ENCODE measurements around the gene CNPY1.

CNPY1 gene

DNA sequence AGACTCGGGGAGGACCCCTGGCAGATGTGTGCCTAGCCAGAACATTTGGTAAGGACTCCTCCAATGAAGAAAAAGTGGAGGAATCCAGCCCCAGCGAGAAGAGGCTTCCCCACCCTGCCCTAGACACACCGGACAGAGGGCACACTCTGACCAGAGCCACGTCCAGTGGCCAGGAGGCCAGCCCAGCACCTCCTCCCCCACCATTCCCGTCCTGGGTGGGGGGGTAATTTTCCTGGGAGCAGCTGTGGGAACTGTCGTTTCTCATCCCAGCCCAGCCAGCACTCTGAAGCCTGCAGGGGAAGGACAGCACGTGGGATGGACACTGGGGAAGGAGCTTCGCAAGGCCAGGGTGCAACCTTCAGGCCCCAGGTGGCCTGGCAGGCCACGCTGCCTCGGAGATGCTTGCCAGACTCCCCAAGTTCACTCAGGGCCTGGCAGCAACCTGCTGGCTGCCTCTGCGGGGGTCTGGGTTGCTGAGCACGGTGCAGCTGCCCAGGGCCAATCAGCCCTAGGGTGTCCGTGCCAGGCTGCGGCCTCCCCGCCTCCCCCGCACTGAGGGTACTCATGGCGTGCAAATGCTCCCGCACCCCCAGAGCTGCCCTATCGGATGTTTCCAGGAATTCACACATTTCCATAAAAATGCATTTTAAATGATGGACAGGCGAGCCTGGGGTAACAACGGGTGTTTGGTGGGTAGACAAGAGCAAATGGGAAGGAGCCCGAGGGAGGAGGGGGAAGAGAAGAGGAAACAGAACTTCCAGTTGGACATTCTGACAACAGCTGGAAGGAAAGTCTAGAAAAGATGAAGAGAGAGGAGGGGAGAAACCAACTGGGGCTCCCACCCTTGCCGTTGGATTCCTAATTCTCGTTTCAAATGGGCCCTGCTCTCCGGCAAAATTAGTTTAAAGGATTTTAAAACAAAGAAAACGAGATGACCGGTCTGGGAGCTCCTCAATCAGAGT, 90.3 kb downstream of the CNPY1 start:
- DNase-seq (ENCODE audit: low read depth) = no peak
- TF ChIP-seq, protein P1, sequence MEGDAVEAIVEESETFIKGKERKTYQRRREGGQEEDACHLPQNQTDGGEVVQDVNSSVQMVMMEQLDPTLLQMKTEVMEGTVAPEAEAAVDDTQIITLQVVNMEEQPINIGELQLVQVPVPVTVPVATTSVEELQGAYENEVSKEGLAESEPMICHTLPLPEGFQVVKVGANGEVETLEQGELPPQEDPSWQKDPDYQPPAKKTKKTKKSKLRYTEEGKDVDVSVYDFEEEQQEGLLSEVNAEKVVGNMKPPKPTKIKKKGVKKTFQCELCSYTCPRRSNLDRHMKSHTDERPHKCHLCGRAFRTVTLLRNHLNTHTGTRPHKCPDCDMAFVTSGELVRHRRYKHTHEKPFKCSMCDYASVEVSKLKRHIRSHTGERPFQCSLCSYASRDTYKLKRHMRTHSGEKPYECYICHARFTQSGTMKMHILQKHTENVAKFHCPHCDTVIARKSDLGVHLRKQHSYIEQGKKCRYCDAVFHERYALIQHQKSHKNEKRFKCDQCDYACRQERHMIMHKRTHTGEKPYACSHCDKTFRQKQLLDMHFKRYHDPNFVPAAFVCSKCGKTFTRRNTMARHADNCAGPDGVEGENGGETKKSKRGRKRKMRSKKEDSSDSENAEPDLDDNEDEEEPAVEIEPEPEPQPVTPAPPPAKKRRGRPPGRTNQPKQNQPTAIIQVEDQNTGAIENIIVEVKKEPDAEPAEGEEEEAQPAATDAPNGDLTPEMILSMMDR (conservative IDR thresholded peaks at IDR 0.05; ENCODE audit: low read length) = no peak
- H3K4me3 ChIP-seq (ENCODE audit: low read length) = no peak overlapping the region

DNA sequence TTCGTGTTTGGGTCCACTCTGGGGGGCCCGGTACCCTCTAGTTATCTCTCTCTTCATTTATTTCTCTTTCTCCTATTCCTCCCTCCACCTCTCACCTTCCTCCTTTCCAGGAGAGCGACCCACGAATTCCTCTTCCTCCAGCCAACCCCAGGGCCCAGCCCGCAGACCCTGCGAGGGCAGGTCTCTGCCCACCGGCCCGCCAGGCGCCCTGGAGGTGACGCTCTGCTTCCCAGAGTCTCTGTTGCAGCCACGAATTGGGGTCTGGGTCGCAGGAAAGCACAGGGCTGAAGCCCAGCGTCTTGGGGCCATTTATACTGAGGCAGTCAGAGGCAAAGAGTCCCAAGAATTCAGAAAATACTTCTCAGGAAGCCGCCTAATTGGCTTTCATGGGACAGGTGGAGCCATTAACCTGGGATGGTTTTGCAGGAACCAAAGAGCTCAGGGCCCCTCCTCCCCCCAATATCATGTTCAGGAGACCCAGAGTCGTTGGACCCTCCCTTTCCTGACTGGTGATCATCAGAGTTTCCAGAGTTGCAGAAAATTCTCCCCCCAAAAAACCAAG, 91.1 kb downstream of the CNPY1 start:
- DNase-seq (ENCODE audit: low read depth) = no peak
- TF ChIP-seq, protein P1 (conservative IDR thresholded peaks at IDR 0.05; ENCODE audit: low read length) = no peak
- H3K4me3 ChIP-seq (ENCODE audit: low read length) = no peak overlapping the region

DNA sequence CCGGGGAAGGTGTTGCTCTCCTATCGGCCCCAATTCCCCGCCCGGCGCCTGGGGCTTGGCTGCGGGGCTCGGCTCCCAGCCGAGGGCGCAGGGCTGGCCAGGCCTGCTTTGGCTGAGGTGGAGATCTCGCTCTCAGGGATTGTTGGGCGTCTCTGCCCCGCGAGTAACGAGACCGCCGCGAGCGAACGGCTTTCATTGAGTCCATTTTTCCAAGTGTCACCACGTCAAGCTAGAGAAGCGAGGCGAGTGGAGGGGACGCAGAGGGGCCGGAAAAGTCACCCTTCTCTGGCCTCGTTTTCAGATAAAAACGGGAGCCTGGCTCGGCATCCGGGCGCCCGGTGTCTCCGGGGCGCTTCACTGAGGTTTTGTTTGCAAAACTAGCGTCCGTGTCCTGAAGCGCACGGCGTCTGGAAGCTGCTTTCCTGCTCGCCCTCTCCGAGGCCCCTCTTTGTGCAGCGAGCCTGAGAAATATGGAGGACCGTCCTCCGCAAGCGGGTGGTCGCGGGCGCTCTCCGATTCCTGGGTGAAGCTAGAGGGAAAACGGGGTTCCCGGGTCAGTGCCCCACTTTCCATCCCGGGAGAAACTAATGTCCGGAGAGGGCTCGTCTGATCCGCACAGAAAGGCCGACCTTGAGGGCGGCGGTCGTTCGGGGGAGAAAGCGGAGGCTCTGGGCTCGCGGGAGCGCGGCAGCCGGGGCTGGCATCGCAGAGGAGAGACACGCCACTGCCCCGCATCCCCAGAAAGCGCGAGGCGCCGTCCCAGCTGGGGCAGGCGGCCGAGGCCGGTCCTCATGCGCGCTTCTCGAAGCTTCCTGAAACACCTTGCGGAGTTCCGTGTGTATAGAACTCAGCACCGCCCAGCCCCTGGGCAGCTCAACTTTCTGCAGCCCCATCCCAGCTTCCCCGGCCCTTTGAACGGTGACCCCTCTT, 91.9 kb downstream of the CNPY1 start:
- TF ChIP-seq, protein P1 (conservative IDR thresholded peaks at IDR 0.05; ENCODE audit: low read length) = no peak
- no peak for DNase-seq (ENCODE audit: low read depth)
- H3K4me3 ChIP-seq (ENCODE audit: low read length) = no peak overlapping the region

DNA sequence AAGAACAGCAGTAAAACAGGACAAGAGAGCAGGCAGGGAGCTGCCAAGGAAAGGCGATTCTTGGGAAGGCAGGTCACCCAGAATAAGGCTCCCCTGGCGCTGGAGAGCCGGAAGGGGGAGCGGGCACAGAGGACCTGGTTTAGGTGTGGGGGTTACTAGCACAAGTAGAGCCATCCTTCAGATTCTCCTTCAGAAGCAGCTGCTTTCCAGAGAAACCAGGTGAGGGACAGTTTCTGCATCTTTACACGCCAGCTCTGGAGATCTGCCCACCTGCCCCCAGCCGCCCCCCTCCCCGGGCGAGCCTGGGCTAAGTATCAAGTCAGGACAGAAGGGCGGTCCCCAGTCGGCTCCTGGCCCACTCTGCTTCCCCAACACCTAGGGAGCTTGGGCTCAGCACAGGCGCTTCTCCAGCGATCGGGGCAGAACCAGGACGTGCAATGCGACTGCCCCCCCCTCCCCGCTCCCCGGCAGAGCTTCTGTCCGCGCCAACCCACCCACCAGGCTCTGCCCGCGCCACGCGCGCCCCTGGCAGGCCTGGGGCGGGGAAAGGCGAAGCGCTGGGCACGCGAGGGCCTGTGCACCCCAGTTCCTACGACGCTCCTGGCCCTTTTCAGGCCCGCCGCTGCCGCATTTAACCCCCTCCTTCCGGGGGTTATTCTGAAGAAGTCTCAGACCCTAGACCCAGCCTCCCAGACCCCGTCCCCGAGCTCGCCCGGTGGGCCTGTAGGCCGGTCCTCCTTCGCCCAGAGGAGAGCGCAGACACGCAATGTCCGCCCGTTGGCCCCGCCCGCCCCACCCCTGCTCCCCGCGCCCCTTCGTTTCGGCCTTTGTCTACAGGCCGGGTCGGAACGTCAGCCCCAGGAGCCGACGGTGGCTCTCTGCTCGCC, 92.8 kb downstream of the CNPY1 start:
- no peak overlapping the region for H3K4me3 ChIP-seq (ENCODE audit: low read length)
- DNase-seq (ENCODE audit: low read depth) = no peak
- TF ChIP-seq, protein P1 (conservative IDR thresholded peaks at IDR 0.05; ENCODE audit: low read length) = no peak

DNA sequence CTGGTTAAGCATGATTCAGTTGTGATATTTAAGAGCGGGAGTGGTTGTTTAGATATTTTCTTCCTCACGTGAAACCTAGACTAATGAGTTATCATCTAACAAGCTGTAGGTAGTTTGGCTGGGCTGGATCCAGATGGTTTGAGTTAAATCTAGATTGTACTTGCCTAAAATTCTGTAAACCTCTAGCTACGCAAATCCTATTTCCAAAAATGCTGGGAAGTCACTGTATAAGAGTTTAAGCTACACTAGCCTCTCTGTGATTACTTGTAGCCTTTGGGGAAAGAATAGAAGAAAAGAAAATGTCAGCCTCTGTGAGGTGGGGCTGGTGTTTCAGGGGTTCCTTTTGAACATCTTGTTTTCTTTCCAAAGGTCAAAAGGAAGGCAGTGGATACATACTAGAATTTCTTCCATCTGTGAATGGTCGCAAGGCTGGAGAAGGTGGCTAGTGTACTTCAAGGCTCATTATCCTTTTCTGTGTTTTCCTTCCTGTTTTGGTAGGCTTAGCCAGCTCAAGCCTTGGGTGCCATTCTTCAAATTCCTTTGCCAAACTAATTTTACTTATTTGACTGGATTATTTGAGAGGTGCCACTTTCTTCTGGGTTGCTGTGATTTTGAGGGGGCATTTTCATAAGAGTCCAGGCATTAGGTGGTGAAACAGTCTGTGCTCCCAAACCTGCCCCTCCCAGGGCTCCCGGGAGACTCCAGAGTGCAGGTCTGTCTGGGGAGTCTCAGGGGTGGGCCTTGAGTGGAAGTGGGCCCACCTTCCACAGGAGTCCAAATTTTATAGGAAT, 93.7 kb downstream of the CNPY1 start:
- TF ChIP-seq, protein P1 (conservative IDR thresholded peaks at IDR 0.05; ENCODE audit: low read length) = no peak
- no peak overlapping the region for H3K4me3 ChIP-seq (ENCODE audit: low read length)
- no peak for DNase-seq (ENCODE audit: low read depth)

Measured in AG10803 (cell line).